Mucosa of rectum (tissue), 2 donors: ENCODE data around the gene SLC22A24.

Experiments used
- H3K27ac ChIP-seq, 2 donors: one replicate each; pipeline ENCODE4 v1.7.0; 2013; ENCODE audit warnings: inconsistent platforms in 2 of 2, low read depth in 2 of 2, low read length in 2 of 2
- H3K27me3 ChIP-seq, 2 donors: one replicate each; pipeline ENCODE4 v1.7.0; 2013; ENCODE audit warnings: low read length in 2 of 2; ENCODE audit not compliant: control insufficient read depth in 2 of 2, insufficient read depth in 2 of 2
- H3K36me3 ChIP-seq, 2 donors: one replicate each; pipeline ENCODE4 v1.7.0; 2013; ENCODE audit warnings: low read length in 2 of 2; ENCODE audit not compliant: control insufficient read depth in 2 of 2, insufficient read depth in 2 of 2
- H3K4me1 ChIP-seq, 2 donors: one replicate each; pipeline ENCODE4 v1.7.0; 2013; ENCODE audit warnings: low read length in 2 of 2, mild to moderate bottlenecking in 1 of 2; ENCODE audit not compliant: control insufficient read depth in 2 of 2, insufficient read depth in 2 of 2
- H3K4me3 ChIP-seq, 2 donors: one replicate each; pipeline ENCODE4 v1.7.0; 2013; ENCODE audit warnings: low read length in 2 of 2
- H3K9ac ChIP-seq, 2 donors: one replicate each; pipeline ENCODE4 v1.7.0; 2013; ENCODE audit warnings: low read length in 2 of 2, low read depth in 1 of 2, mild to moderate bottlenecking in 1 of 2
- H3K9me3 ChIP-seq, 2 donors: one replicate each; pipeline ENCODE4 v1.7.0; 2013; ENCODE audit warnings: low read length in 2 of 2; ENCODE audit not compliant: control insufficient read depth in 2 of 2
- donor health status: healthy.
- donor health status: Normal muscosa, but diverticular disease.

The SLC22A24 gene

DNA sequence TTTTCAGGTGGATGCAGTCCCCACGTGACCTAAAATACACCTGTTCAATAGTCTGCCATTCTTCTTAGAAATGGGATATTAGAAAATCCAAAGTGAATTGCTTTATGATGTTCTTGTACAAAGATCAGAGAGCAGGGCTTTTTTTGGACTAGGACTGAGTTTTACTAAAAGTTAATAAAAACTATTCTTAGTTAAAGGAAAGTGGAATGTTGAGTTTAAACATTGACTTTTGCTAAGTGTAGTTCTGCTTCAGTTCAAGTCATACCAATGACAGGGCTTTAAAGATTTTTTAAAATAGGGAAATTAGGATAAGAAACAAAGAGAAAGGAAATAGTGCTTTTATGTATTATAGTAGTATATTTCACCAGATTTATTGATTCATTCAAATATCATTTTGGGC is at the start of gene SLC22A24:
TSS of gene SLC22A24 (minus strand) at position 101 of the 400 bp plus-strand sequence. CDS start 442 bp downstream, outside the sequence.
- Histone ChIP-seq H3K36me3 (no peaks in the 10 kb centered on the region), H3K9ac (no peak within 1 kb of the TSS), H3K27ac (no peak within 1 kb of the TSS), H3K27me3 (no peaks in the 10 kb centered on the region), H3K4me1 (no peaks in the 10 kb centered on the region), H3K9me3 (no peaks in the 10 kb centered on the region), H3K4me3 (no peak within 1 kb of the TSS)

DNA sequence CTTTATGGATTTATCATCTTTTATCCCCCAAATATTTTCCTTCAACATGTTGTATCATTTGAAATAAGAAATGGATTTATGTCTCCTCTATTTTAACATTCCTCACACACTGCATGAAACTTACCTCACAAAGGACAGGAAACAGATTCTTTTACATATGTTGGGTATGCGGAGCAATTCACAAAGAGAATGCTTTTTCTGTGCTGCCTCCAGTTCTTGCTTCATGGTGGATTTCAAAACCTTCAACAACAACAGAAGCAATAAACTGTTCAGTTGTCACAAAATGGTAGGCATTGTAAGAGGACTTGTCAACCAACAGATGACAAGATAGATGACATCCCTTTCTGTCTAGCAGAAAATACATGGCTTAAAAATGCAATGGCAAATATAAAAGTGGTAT is 36.5 kb upstream of the SLC22A24 start:
- Histone ChIP-seq H3K4me1 (no peaks in the 10 kb centered on the region), H3K27ac (no peak overlapping the region), H3K27me3 (no peaks in the 10 kb centered on the region), H3K4me3 (no peak overlapping the region), H3K9ac (no peak overlapping the region), H3K36me3 (no peaks in the 10 kb centered on the region), H3K9me3 (no peaks in the 10 kb centered on the region)

- no peaks in the 10 kb centered on the region for H3K4me1 ChIP-seq
Measured at GRCh38 chr11:63179432-63180041, 35.5 kb upstream of the SLC22A24 start.

DNA sequence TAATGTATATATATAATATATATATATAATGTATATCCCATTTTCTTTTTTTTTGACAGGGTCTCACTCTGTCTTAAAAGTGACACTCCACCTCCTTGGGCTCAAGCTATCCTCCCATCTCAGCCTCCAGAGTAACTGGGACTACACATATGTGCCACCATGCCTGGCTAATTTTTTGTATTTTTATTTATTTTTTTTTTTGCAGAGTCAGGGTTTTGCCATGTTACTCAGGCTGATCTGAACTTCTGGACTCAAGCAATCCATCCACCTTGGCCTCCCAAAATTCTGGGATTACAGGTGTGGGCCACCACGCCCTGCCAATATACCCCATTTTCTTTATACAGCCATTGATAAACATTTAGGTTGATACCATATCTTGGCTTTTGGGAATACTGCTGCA is 33.9 kb upstream of the SLC22A24 start:
- no peak overlapping the region for H3K27ac ChIP-seq
- H3K36me3 ChIP-seq, result no peaks in the 10 kb centered on the region
- no peak overlapping the region for H3K9ac ChIP-seq
- no peaks in the 10 kb centered on the region for H3K4me1 ChIP-seq
- no peaks in the 10 kb centered on the region for H3K9me3 ChIP-seq
- no peak overlapping the region for H3K4me3 ChIP-seq
- no peaks in the 10 kb centered on the region for H3K27me3 ChIP-seq

More at GRCh38 chr11:63179432-63180041, 35.5 kb upstream of the SLC22A24 start:
- Histone ChIP-seq H3K36me3 (no peaks in the 10 kb centered on the region), H3K27me3 (no peaks in the 10 kb centered on the region), H3K27ac (no peak overlapping the region), H3K4me3 (no peak overlapping the region), H3K9me3 (no peaks in the 10 kb centered on the region), H3K9ac (no peak overlapping the region)

DNA sequence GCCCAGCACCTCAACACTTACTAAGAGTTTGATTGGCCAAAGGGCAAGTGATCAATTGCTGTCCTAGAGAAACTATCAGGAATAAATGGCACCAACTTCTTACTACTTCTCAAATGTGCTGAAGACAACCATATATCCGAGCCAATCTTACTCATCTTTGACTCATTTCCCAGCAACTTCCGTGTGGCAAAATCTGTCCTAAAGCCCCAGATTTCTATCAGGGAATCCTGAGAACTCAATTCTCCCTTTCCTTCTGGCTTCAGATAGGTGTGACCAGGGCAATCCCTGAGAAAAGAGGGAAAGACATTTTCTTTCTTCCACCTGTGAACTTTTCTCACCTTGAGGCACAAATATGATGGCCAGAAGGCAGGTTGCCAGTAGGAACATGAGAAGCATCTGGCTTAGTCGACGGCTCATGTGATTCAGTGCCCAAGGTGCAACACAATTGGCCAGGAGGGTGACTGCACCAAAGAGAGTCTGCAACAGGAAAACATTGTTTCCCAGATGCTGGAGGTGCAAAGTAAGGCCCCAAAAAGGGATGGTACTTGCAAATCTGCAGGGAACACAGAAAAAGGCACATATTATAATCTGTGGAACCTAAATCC is 21.8 kb upstream of the SLC22A24 start:
- H3K4me3 ChIP-seq, result no peak overlapping the region
- H3K27me3 ChIP-seq, result peaks cover 2 to 7% of the 10 kb centered on the region in 2 donors
- no peak overlapping the region for H3K9ac ChIP-seq
- H3K4me1 ChIP-seq, result no peaks in the 10 kb centered on the region
- no peaks in the 10 kb centered on the region for H3K36me3 ChIP-seq
- no peak overlapping the region for H3K27ac ChIP-seq
- H3K9me3 ChIP-seq, result no peaks in the 10 kb centered on the region

DNA sequence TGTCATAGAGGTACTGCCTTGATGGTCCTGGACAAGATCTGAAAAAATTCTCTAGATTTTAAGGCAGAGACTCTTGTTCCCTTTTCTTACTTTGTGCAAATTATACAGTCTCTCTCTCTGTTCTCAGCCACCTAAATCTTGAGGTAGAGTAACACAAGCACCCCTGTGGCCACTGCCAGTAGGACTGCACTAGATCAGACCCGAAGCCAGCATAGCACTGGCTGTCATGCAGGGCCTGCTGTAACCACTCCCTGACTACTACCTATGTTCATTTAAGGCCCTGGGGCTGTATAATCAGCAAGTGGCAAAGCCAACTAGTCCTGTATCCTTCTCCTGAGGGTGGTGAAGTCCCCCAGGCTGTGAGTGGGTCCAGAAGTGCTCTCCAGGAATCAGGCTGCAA is 11.8 kb upstream of the SLC22A24 start:
- no peaks in the 10 kb centered on the region for H3K9me3 ChIP-seq
- H3K27me3 ChIP-seq, result no peaks in the 10 kb centered on the region
- H3K36me3 ChIP-seq, result no peaks in the 10 kb centered on the region

DNA sequence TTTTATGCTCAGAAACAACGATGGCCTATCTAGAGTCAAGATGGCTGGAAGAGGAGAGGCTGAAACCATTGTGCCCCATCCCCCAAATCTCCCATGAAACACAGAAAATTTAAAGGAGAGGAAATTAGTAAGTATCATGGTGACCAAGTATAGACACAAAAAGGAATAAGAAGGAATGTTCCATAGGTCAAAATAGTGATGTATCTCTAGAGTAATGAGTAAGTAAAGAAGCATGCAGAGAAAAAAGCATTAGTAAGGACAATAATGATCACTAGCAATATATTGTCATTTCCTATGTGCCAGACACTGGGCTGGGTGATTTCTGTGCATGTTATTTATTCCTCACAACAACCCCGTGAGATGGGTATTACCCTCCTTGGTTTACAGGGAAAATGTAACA is 2.6 kb upstream of the SLC22A24 start:
- Histone ChIP-seq H3K36me3 (no peaks in the 10 kb centered on the region), H3K9me3 (no peaks in the 10 kb centered on the region), H3K9ac (no peak overlapping the region), H3K27me3 (no peaks in the 10 kb centered on the region), H3K4me3 (no peak overlapping the region), H3K27ac (no peak overlapping the region), H3K4me1 (no peaks in the 10 kb centered on the region)

More for the DNA sequence above, 11.8 kb upstream of the SLC22A24 start:
- H3K27ac ChIP-seq, result no peak overlapping the region
- H3K4me1 ChIP-seq, result no peaks in the 10 kb centered on the region
- H3K4me3 ChIP-seq, result no peak overlapping the region
- no peak overlapping the region for H3K9ac ChIP-seq

- Histone ChIP-seq H3K9me3 (no peaks in the 10 kb centered on the region), H3K9ac (no peak overlapping the region), H3K27me3 (no peaks in the 10 kb centered on the region), H3K27ac (no peak overlapping the region), H3K4me3 (no peak overlapping the region), H3K36me3 (no peaks in the 10 kb centered on the region), H3K4me1 (no peaks in the 10 kb centered on the region)
Measured at GRCh38 chr11:63142459-63142858, 1.6 kb downstream of the SLC22A24 start.

- Histone ChIP-seq H3K9ac (no peak overlapping the region), H3K27ac (no peak overlapping the region), H3K4me1 (no peaks in the 10 kb centered on the region), H3K36me3 (no peaks in the 10 kb centered on the region), H3K27me3 (peaks cover 0 to 2% of the 10 kb centered on the region in 2 donors), H3K4me3 (no peak overlapping the region), H3K9me3 (no peaks in the 10 kb centered on the region)
Measured at GRCh38 chr11:63132985-63133775, 10.8 kb downstream of the SLC22A24 start.

DNA sequence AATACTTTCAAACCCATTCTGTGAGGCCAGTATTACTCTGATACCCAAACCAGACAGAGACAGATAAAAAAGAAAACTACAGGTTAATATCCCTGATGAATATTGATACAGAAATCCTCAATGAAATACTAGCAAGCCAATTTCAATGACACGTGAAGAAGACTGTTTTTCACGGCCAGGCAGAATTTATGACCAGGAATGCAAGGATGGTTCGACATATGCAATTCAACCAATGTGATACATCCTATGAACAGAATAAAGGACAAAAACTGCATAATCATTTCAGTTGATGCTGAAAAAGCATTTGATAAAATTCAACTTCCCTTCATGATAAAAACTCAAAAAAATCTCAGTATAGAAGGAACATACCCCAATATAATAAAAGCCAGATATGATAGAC is 44.5 kb downstream of the SLC22A24 start:
- Histone ChIP-seq H3K27me3 (peaks cover 0 to 5% of the 10 kb centered on the region in 2 donors), H3K4me1 (peaks cover 0 to 2% of the 10 kb centered on the region in 2 donors), H3K4me3 (no peak overlapping the region), H3K9ac (no peak overlapping the region), H3K9me3 (peaks cover 0 to 4% of the 10 kb centered on the region in 2 donors), H3K27ac (no peak overlapping the region), H3K36me3 (no peaks in the 10 kb centered on the region)
